ENCODE measurements around the gene GJD4.

The GJD4 gene

DNA sequence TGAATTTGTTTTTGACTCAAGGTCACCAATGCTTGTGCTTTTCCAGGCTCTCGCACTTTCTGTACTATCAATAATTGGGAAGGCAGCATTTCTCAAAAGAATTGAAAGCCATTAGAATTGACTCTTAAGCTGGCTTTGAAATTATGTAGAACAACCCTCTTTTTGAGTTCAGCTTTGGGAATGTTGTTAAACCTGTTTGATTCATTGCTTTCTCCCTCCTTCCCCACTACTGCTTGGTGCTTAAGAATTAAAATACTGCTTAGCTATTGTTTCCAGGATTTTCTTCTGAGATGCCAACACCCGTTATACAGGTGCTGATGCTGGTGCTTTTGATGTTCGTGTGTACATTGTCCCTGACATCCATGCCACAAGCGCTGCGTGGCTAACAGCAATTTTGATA lies 52.5 kb downstream of the GJD4 start:
- DNase-seq (ENCODE audit: low read depth, low spot score) = no peak

Data from activated CD4-positive, CD25-positive, alpha-beta regulatory T cell treated with anti-CD3 and anti-CD28 coated beads, Interleukin-2, amount 50 U/mL, for 16 hours (primary cell).